PC-9 (cell line): ENCODE data around the gene TGFB1. TPM values are rescaled to one million over a fixed set of nuclear protein-coding genes. Genes with fewer than 3 reads are reported as not detected.

ENCODE experiments used
- BruUV-seq: library from RNA; stranded (reverse); fragments of 400-500 nt; replicated peaks from 2 replicates; lab custom pipeline; 2021; lab: Mats Ljungman, UMichigan
- CTCF ChIA-PET: fragments of 300-600 bp; sonication (Branson Sonifier 250); formaldehyde crosslinking; loops from one replicate; lab custom pipeline; 2022; ENCODE audit warnings: antibody characterized with exemption; lab: Charles Lee
- POLR2A ChIA-PET: fragments of 300-600 bp; sonication (Branson Sonifier 250); formaldehyde crosslinking; loops from one replicate; lab custom pipeline; 2022; ENCODE audit warnings: antibody characterized with exemption; ENCODE audit not compliant: unreplicated experiment; lab: Charles Lee
- DNase-seq, 2 experiments: peaks; one replicate each; pipeline versions ENCODE4 v3.0.0 to v3.0.0-alpha.2; 2015 to 2022; ENCODE audit warnings: mixed read lengths in 1 of 2
- H2AFZ ChIP-seq: fragments of 200-600 bp; sonication (generic); 2 replicates; pipeline ENCODE4 v1.8.1; 2017; ENCODE audit warnings: antibody characterized with exemption
- H3F3A ChIP-seq: fragments of 200-600 bp; sonication (generic); 2 replicates; pipeline ENCODE4 v1.8.1; 2017; ENCODE audit warnings: antibody characterized with exemption, mild to moderate bottlenecking, low read depth; ENCODE audit not compliant: insufficient read depth
- H3K27ac ChIP-seq: fragments of 200-600 bp; sonication (generic); 2 replicates; pipeline ENCODE4 v1.6.1; 2016; ENCODE audit warnings: mixed run types
- H3K27me3 ChIP-seq: fragments of 200-600 bp; sonication (generic); 2 replicates; pipeline ENCODE4 v1.6.1; 2016; ENCODE audit warnings: low read depth, mixed run types; ENCODE audit not compliant: insufficient read depth
- H3K36me3 ChIP-seq: fragments of 200-600 bp; sonication (generic); 2 replicates; pipeline ENCODE4 v1.6.1; 2016; ENCODE audit warnings: low read depth, mixed run types
- H3K4me1 ChIP-seq: fragments of 200-600 bp; sonication (generic); replicated peaks from 2 replicates; pipeline ENCODE4 v1.6.1; 2016; ENCODE audit warnings: mixed run types; ENCODE audit not compliant: insufficient read depth
- H3K4me2 ChIP-seq: fragments of 200-600 bp; sonication (generic); 2 replicates; pipeline ENCODE4 v1.6.1; 2017; ENCODE audit warnings: mixed run types
- H3K4me3 ChIP-seq: fragments of 200-600 bp; sonication (generic); 2 replicates; pipeline ENCODE4 v1.6.1; 2016; ENCODE audit warnings: mixed run types
- H3K79me2 ChIP-seq: fragments of 200-600 bp; sonication (generic); 2 replicates; pipeline ENCODE4 v1.6.1; 2017; ENCODE audit warnings: low read depth, mixed run types
- H3K9me2 ChIP-seq: fragments of 200-600 bp; sonication (generic); 2 replicates; pipeline ENCODE4 v1.8.1; 2017; ENCODE audit warnings: mild to moderate bottlenecking; ENCODE audit not compliant: insufficient read depth
- H3K9me3 ChIP-seq: fragments of 200-600 bp; sonication (generic); 2 replicates; pipeline ENCODE4 v1.8.1; 2016; ENCODE audit warnings: low read depth; ENCODE audit not compliant: insufficient read depth
- H4K20me1 ChIP-seq: fragments of 200-600 bp; sonication (generic); 2 replicates; pipeline ENCODE4 v1.8.1; 2017; ENCODE audit not compliant: insufficient read depth
- CTCF ChIP-seq: fragments of 200-600 bp; sonication (generic); conservative IDR thresholded peaks from 2 replicates; pipeline ENCODE4 v1.6.1; 2017; ENCODE audit warnings: mixed run types, antibody characterized with exemption, mild to moderate bottlenecking, moderate library complexity
- EZH2 ChIP-seq: fragments of 200-600 bp; sonication (generic); IDR thresholded peaks from 2 replicates; pipeline ENCODE4 v1.8.0; 2017; ENCODE audit warnings: antibody characterized with exemption, low read depth
- intact Hi-C: fragments of 100-400 bp; cut with micrococcal nuclease; formaldehyde crosslinking; loops from one replicate; pipeline ENCODE4 v1.10.0; 2022; ENCODE audit not compliant: unreplicated experiment
- total RNA-seq: library from RNA; stranded (reverse); gene quantifications from 2 replicates; pipeline ENCODE4 v1.2.3, GENCODE V29; 2021

Gene TGFB1
- total RNA-seq, 1 experiment from 2014 or later, result 67.9 TPM

GRCh38 chr19:41321600-41322270, 32.0 kb downstream of the TGFB1 start:
- BruUV-seq, result no TSS peak
- H3K9me3 ChIP-seq, result no peaks in the 10 kb centered on the region
- no peak overlapping the region for H2AFZ ChIP-seq
- H3K9me2 ChIP-seq, result no peaks in the 10 kb centered on the region
- CTCF ChIA-PET, result interaction anchor here (0.6 to 1.8 kb wide), 3 partner anchors 9 to 31 kb away, joined by 4 to 7 read pairs (median 5); no protein-coding TSS in a partner anchor
- peaks cover 3% of the 10 kb centered on the region; the same call in 1 of the 2 replicates for H4K20me1 ChIP-seq
- H3K4me3 ChIP-seq, result no peak overlapping the region
- no peaks in the 10 kb centered on the region for H3K79me2 ChIP-seq
- peaks cover under 1% of the 10 kb centered on the region; the same call in 1 of the 2 replicates for H3K4me1 ChIP-seq
- H3K4me2 ChIP-seq, result no peak overlapping the region
- no peaks in the 10 kb centered on the region for H3K27me3 ChIP-seq
- intact Hi-C loops, result loop anchor here (2.0 to 10.0 kb wide), 2 partner anchors 109 to 253 kb away; partner anchors contain the start of gene CEACAM21
- no peak overlapping the region for H3K27ac ChIP-seq
- peaks cover 23% of the 10 kb centered on the region for H3F3A ChIP-seq
- peak in 1 of 2 experiments; percentile 57 for DNase-seq
- TF ChIP-seq CTCF (peak; percentile 67), EZH2 (no peak)
- POLR2A ChIA-PET, result interaction anchor here (0.7 kb wide), 1 partner anchor 10 kb away, joined by 3 read pairs; no protein-coding TSS in a partner anchor
- no peaks in the 10 kb centered on the region for H3K36me3 ChIP-seq

GRCh38 chr19:41321204-41321599, 32.5 kb downstream of the TGFB1 start:
- Histone ChIP-seq H3K4me2 (no peak overlapping the region), H3K79me2 (no peaks in the 10 kb centered on the region), H3K9me3 (no peaks in the 10 kb centered on the region), H3K27me3 (no peaks in the 10 kb centered on the region), H3K9me2 (no peaks in the 10 kb centered on the region), H3K4me1 (no peaks in the 10 kb centered on the region; the same call in 1 of the 2 replicates), H2AFZ (no peak overlapping the region), H3K27ac (no peak overlapping the region), H4K20me1 (peaks cover 3% of the 10 kb centered on the region; the same call in 1 of the 2 replicates), H3K4me3 (no peak overlapping the region), H3K36me3 (no peaks in the 10 kb centered on the region), H3F3A (peaks cover 23% of the 10 kb centered on the region)
- BruUV-seq, result no TSS peak
- no peak for TF ChIP-seq CTCF
- TF ChIP-seq EZH2, result no peak
- intact Hi-C loops, result loop anchor here (2.0 to 10.0 kb wide), 2 partner anchors 110 to 254 kb away; partner anchors contain the start of gene CEACAM21
- DNase-seq, result no peak
- ChIA-PET POLR2A (interaction anchor here (0.6 to 0.7 kb wide), 2 partner anchors 10 to 88 kb away, joined by 3 read pairs; no protein-coding TSS in a partner anchor), CTCF (interaction anchor here (1.2 to 1.8 kb wide), 2 partner anchors 12 to 32 kb away, joined by 4 to 7 read pairs; no protein-coding TSS in a partner anchor)

- ChIA-PET POLR2A (interaction anchor here (0.6 kb wide), 1 partner anchor 89 kb away, joined by 3 read pairs; no protein-coding TSS in a partner anchor), CTCF (interaction anchor here (1.8 kb wide), 1 partner anchor 12 kb away, joined by 4 read pairs; no protein-coding TSS in a partner anchor)
- Histone ChIP-seq H3K9me2 (no peaks in the 10 kb centered on the region), H3F3A (peaks cover 23% of the 10 kb centered on the region), H3K4me2 (no peak overlapping the region), H3K4me3 (no peak overlapping the region), H2AFZ (no peak overlapping the region), H3K36me3 (no peaks in the 10 kb centered on the region), H3K27me3 (no peaks in the 10 kb centered on the region), H4K20me1 (peaks cover 3% of the 10 kb centered on the region; the same call in 1 of the 2 replicates), H3K4me1 (no peaks in the 10 kb centered on the region; the same call in 1 of the 2 replicates), H3K9me3 (no peaks in the 10 kb centered on the region), H3K79me2 (no peaks in the 10 kb centered on the region), H3K27ac (no peak overlapping the region)
- BruUV-seq, result no TSS peak
- DNase-seq, result no peak
- TF ChIP-seq EZH2 (no peak), CTCF (no peak)
- intact Hi-C loops, result loop anchor here (2.0 to 10.0 kb wide), 2 partner anchors 110 to 254 kb away; partner anchors contain the start of gene CEACAM21
Observed at GRCh38 chr19:41320568-41320967, 33.2 kb downstream of the TGFB1 start.
